MCF 10A (cell line): ENCODE results near the gene BAG5. TPM values are rescaled to one million over a fixed set of nuclear protein-coding genes. Genes with fewer than 3 reads are reported as not detected.

Experiments
- BruUV-seq: library from RNA; stranded (reverse); fragments of 400-500 nt; replicated peaks from 2 replicates; lab custom pipeline; 2021; lab: Mats Ljungman, UMichigan
- CTCF ChIA-PET: fragments of 300-600 bp; sonication (Branson Sonifier 250); formaldehyde crosslinking; extraction: SDS; loops from one replicate; lab custom pipeline; 2021; ENCODE audit warnings: antibody characterized with exemption, inconsistent platforms; lab: Yijun Ruan, JAX
- POLR2A ChIA-PET: fragments of 300-600, 350-650 bp; sonication (Branson Sonifier 250); formaldehyde crosslinking; extraction: SDS; loops from one replicate; lab custom pipeline; 2020; ENCODE audit warnings: antibody characterized with exemption, inconsistent platforms; lab: Yijun Ruan, JAX
- DNase-seq: peaks from one replicate; pipeline ENCODE4 v3.0.0-alpha.2; 2018; ENCODE audit not compliant: unreplicated experiment
- H3K27ac Mint-ChIP-seq: one replicate; pipeline ENCODE4 v1.8.0; 2022; ENCODE audit warnings: mild to moderate bottlenecking, low read depth, mixed read lengths; ENCODE audit not compliant: unreplicated experiment
- H3K27me3 Mint-ChIP-seq: one replicate; pipeline ENCODE4 v1.8.0; 2022; ENCODE audit warnings: mixed read lengths; ENCODE audit not compliant: insufficient read depth, unreplicated experiment
- H3K36me3 Mint-ChIP-seq: one replicate; pipeline ENCODE4 v1.8.0; 2022; ENCODE audit warnings: mild to moderate bottlenecking, moderate library complexity, mixed read lengths; ENCODE audit not compliant: insufficient read depth, unreplicated experiment
- H3K4me1 Mint-ChIP-seq: one replicate; pipeline ENCODE4 v1.8.0; 2022; ENCODE audit warnings: mixed read lengths; ENCODE audit not compliant: insufficient read depth, unreplicated experiment
- H3K4me3 Mint-ChIP-seq: one replicate; pipeline ENCODE4 v1.8.0; 2022; ENCODE audit warnings: mild to moderate bottlenecking, moderate library complexity, mixed read lengths; ENCODE audit not compliant: unreplicated experiment
- H3K9me3 Mint-ChIP-seq: one replicate; pipeline ENCODE4 v1.8.0; 2022; ENCODE audit warnings: mixed read lengths; ENCODE audit not compliant: unreplicated experiment
- intact Hi-C: fragments of 100-400 bp; cut with micrococcal nuclease; formaldehyde crosslinking; loops from 2 replicates; pipeline ENCODE4 v1.14.1; 2022
- total RNA-seq: library from RNA; stranded (reverse); gene quantifications from 2 replicates; pipeline ENCODE4 v1.2.3, GENCODE V29; 2022
- TF ChIP-seq, protein P1 (sequence below): fragments of 200-600 bp; IDR thresholded peaks from one replicate; pipeline ENCODE4 v1.8.0; 2022; ENCODE audit warnings: antibody characterized with exemption, mild to moderate bottlenecking; ENCODE audit not compliant: unreplicated experiment

BAG5 gene
- total RNA-seq, 1 experiment from 2014 or later, result 30.9 TPM

DNA sequence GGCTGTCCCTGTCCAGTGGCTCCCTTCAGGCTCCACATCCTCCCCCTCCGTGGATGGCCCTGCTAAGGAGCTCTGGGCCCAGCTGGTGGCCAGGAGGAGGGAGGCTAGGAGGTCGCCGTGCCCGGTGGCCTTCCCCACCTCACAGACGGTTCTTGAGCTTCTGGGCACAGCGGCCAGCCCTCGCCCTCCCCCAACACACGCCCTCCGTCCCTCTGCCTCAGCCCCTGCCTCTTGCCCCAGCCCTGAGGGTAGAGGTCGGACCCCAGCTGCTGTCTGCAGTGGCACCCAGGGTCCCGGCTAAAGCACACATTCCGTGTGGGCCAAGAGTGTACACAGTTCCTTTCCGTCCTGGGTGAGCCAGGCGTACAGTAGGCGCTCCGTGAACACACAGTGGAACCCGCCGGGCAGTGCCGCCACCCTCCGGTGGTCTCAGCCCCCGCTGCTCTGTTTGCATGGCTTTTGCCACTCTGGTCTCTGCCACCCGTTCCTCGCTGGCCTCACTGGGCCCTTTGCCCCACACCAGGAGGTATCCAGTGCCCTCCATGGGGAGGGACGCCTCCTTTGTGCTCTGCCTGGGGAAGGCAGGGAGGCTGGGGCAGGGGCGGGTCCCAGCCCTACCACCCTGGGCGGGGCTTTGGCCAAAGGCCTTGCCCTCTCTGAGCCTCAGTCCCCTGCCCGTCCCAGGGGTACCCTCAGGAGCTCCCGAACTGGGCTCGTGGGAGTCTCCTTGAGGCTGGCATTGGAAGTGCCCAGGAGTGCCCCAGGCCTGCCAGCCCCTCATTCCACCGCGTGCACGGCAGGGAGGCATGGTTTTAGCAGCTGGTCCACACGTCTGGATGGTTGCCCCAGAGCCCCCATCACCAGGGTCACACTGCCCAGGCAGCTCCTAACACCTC lies 20.5 kb downstream of the BAG5 start:
- H3K4me3 Mint-ChIP-seq, result no peak overlapping the region
- TF ChIP-seq, protein P1, sequence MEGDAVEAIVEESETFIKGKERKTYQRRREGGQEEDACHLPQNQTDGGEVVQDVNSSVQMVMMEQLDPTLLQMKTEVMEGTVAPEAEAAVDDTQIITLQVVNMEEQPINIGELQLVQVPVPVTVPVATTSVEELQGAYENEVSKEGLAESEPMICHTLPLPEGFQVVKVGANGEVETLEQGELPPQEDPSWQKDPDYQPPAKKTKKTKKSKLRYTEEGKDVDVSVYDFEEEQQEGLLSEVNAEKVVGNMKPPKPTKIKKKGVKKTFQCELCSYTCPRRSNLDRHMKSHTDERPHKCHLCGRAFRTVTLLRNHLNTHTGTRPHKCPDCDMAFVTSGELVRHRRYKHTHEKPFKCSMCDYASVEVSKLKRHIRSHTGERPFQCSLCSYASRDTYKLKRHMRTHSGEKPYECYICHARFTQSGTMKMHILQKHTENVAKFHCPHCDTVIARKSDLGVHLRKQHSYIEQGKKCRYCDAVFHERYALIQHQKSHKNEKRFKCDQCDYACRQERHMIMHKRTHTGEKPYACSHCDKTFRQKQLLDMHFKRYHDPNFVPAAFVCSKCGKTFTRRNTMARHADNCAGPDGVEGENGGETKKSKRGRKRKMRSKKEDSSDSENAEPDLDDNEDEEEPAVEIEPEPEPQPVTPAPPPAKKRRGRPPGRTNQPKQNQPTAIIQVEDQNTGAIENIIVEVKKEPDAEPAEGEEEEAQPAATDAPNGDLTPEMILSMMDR, result no peak
- no peaks in the 10 kb centered on the region for H3K9me3 Mint-ChIP-seq
- CTCF ChIA-PET, result interaction anchor here (0.5 to 6.8 kb wide), 8 partner anchors 10 to 206 kb away, joined by 3 to 44 read pairs (median 4); partner anchors contain the start of gene TRMT61A
- intact Hi-C loops, result loop anchor here (2.0 kb wide), 1 partner anchor 21 kb away; no protein-coding TSS in a partner anchor
- H3K27me3 Mint-ChIP-seq, result no peaks in the 10 kb centered on the region
- H3K36me3 Mint-ChIP-seq, result peaks cover 26% of the 10 kb centered on the region
- H3K4me1 Mint-ChIP-seq, result peaks cover 10% of the 10 kb centered on the region
- no TSS peak for BruUV-seq
- POLR2A ChIA-PET, result interaction anchor here (2.0 to 4.1 kb wide), 5 partner anchors 11 to 29 kb away, joined by 27 to 61 read pairs (median 30); partner anchors contain the start of genes BAG5 and TRMT61A
- H3K27ac Mint-ChIP-seq, result peak overlapping the region; percentile 90
- DNase-seq, result no peak

- BruUV-seq, result no TSS peak
- peaks cover 13% of the 10 kb centered on the region for H3K4me1 Mint-ChIP-seq
- peaks cover 29% of the 10 kb centered on the region for H3K36me3 Mint-ChIP-seq
- H3K27ac Mint-ChIP-seq, result peak overlapping the region; percentile 90
- POLR2A ChIA-PET, result interaction anchor here (0.7 to 4.1 kb wide), 15 partner anchors 9 to 377 kb away, joined by 3 to 61 read pairs (median 6); partner anchors contain the start of genes BAG5, CKB, EIF5 and TRMT61A
- TF ChIP-seq, protein P1, result no peak
- no peaks in the 10 kb centered on the region for H3K27me3 Mint-ChIP-seq
- no peak for DNase-seq
- CTCF ChIA-PET, result interaction anchor here (0.7 to 6.8 kb wide), 7 partner anchors 9 to 207 kb away, joined by 3 to 44 read pairs (median 4); no protein-coding TSS in a partner anchor
- intact Hi-C loops, result loop anchor here (2.0 kb wide), 1 partner anchor 20 kb away; no protein-coding TSS in a partner anchor
- peak overlapping the region; percentile 65 for H3K4me3 Mint-ChIP-seq
- no peaks in the 10 kb centered on the region for H3K9me3 Mint-ChIP-seq
Observed at GRCh38 chr14:103540821-103541708, 21.4 kb downstream of the BAG5 start.

DNA sequence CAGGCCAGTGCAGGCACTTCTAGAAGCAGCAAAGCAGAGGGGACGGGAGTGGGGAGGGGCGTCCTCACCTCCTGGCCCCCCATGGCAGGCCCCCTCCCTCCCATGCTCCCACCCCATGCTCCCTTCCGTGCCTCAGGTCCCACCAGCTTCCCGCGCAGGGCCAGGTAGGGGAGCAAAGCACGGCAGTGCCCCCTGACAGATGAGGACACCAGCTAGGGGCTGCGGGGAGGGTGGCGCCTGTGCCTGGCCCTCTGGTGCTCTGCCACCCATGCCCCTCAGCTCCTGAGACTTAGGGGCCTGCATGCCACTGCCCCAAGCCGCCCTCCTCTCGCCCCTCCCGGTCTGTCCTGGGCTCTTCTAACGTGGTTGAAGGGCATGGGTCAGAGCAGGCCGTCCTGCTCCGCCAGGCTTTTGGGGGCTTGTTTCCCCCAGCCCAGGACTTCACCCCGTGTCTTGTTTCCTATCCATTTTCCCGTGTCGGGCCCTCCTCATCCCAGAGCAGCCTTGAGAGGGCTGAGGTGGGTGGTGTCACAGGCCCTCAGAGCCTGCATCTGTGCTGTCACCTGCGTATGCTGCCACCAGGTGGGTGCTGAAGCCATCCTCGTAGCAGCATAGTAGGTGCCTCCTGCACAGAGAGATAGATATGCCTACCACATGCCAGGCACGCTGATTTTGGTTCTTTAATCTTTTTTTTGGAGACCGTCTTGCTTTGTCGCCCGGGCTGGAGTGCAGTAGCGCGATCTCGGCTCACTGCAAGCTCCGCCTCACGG lies 23.2 kb downstream of the BAG5 start:
- Mint-ChIP-seq H3K27ac (no peak overlapping the region), H3K9me3 (no peaks in the 10 kb centered on the region), H3K27me3 (no peaks in the 10 kb centered on the region), H3K36me3 (peaks cover 34% of the 10 kb centered on the region), H3K4me1 (peaks cover 13% of the 10 kb centered on the region), H3K4me3 (no peak overlapping the region)
- TSS peak; percentile 96 for BruUV-seq
- CTCF ChIA-PET, result interaction anchor here (0.6 to 6.8 kb wide), 4 partner anchors 8 to 36 kb away, joined by 3 to 44 read pairs (median 4); no protein-coding TSS in a partner anchor
- TF ChIP-seq, protein P1, result no peak
- POLR2A ChIA-PET, result interaction anchor here (0.5 to 3.6 kb wide), 3 partner anchors 10 to 1482 kb away, joined by 3 to 61 read pairs (median 15); partner anchors contain the start of genes CDCA4 and TRMT61A
- intact Hi-C loops, result no loop called here
- DNase-seq, result no peak
